IPS DF 4.7 (cell line): ENCODE results near the gene ARHGAP24.
"Not testable (repeated sequence)": the region's sequence is repeated elsewhere in the genome, so short reads cannot be mapped to it uniquely, and the experiment has no call there.

Experiments
- DNase-seq: peaks from one replicate; pipeline ENCODE4 v3.0.0-alpha.2; 2013; ENCODE audit warnings: low spot score; ENCODE audit errors: extremely low read depth

The ARHGAP24 gene

GRCh38 chr4:85842540-85842939 is 367.6 kb downstream of the ARHGAP24 start:
- DNase-seq = no peak

GRCh38 chr4:85853740-85854139 is 378.8 kb downstream of the ARHGAP24 start:
- DNase-seq = not testable (repeated sequence)

- no peak for DNase-seq
These were observed 379.6 kb downstream of the ARHGAP24 start for GRCh38 chr4:85854546-85854945.

GRCh38 chr4:85860066-85860740 is 385.3 kb downstream of the ARHGAP24 start:
- DNase-seq = no peak

GRCh38 chr4:85861064-85861765 is 386.3 kb downstream of the ARHGAP24 start:
- no peak for DNase-seq

- DNase-seq = no peak
These were observed 387.9 kb downstream of the ARHGAP24 start for GRCh38 chr4:85862896-85863295.

- DNase-seq = no peak
These were observed 389.6 kb downstream of the ARHGAP24 start for GRCh38 chr4:85864259-85865205.

- no peak for DNase-seq
These were observed 390.3 kb downstream of the ARHGAP24 start for GRCh38 chr4:85865256-85865655.

GRCh38 chr4:85866508-85866907 is 391.6 kb downstream of the ARHGAP24 start:
- no peak for DNase-seq

- no peak for DNase-seq
These were observed 392.3 kb downstream of the ARHGAP24 start for GRCh38 chr4:85867271-85867670.

GRCh38 chr4:85869181-85869580 is 394.2 kb downstream of the ARHGAP24 start:
- DNase-seq = no peak

- DNase-seq = no peak
These were observed 395.5 kb downstream of the ARHGAP24 start for GRCh38 chr4:85870298-85871083.

- DNase-seq = no peak
These were observed 398.6 kb downstream of the ARHGAP24 start for GRCh38 chr4:85873566-85873965.

GRCh38 chr4:85879518-85879917 is 404.6 kb downstream of the ARHGAP24 start:
- DNase-seq = no peak

GRCh38 chr4:85883180-85883579 is 408.2 kb downstream of the ARHGAP24 start:
- no peak for DNase-seq

GRCh38 chr4:85884251-85884650 is 409.3 kb downstream of the ARHGAP24 start:
- no peak for DNase-seq

- DNase-seq = no peak
These were observed 411.7 kb downstream of the ARHGAP24 start for GRCh38 chr4:85886665-85887064.

- DNase-seq = no peak
These were observed 414.4 kb downstream of the ARHGAP24 start for GRCh38 chr4:85889314-85889713.

GRCh38 chr4:85895755-85896154 is 420.8 kb downstream of the ARHGAP24 start:
- DNase-seq = no peak

GRCh38 chr4:85898231-85898630 is 423.3 kb downstream of the ARHGAP24 start:
- no peak for DNase-seq

- no peak for DNase-seq
These were observed 426.6 kb downstream of the ARHGAP24 start for GRCh38 chr4:85901500-85901899.
